Germinal center (tissue), 1 donor: ENCODE data around the gene CTPS2.
"Not testable (repeated sequence)": the region's sequence is repeated elsewhere in the genome, so short reads cannot be mapped to it uniquely, and the experiment has no call there.

ENCODE experiments used
- DNase-seq: peaks from one replicate; pipeline ENCODE4 v3.0.0; 2012; ENCODE audit warnings: mixed read lengths, low spot score

Gene CTPS2

GRCh38 chrX:16653424-16653823 lies 59.0 kb downstream of the CTPS2 start:
- no peak for DNase-seq

GRCh38 chrX:16651391-16652024 lies 61.0 kb downstream of the CTPS2 start:
- no peak for DNase-seq

GRCh38 chrX:16649858-16650257 lies 62.6 kb downstream of the CTPS2 start, which contains the start of gene S100G:
Gene S100G (plus strand): TSS chrX:16650158. CDS start chrX:16651007, 849 bp downstream.
- DNase-seq: no peak

- DNase-seq: no peak
These were observed 65.9 kb downstream of the CTPS2 start for GRCh38 chrX:16646366-16647138.

GRCh38 chrX:16643176-16643575 lies 69.3 kb downstream of the CTPS2 start:
- no peak for DNase-seq

GRCh38 chrX:16640823-16641222 lies 71.6 kb downstream of the CTPS2 start:
- no peak for DNase-seq

- DNase-seq: no peak
These were observed 72.5 kb downstream of the CTPS2 start for GRCh38 chrX:16639966-16640365.

GRCh38 chrX:16638533-16638932 lies 73.9 kb downstream of the CTPS2 start:
- DNase-seq: no peak

GRCh38 chrX:16635596-16635995 lies 76.9 kb downstream of the CTPS2 start:
- no peak for DNase-seq

GRCh38 chrX:16635040-16635439 lies 77.4 kb downstream of the CTPS2 start:
- no peak for DNase-seq

GRCh38 chrX:16633754-16634153 lies 78.7 kb downstream of the CTPS2 start:
- DNase-seq: no peak

- DNase-seq: no peak
These were observed 82.6 kb downstream of the CTPS2 start for GRCh38 chrX:16629909-16630308.

- DNase-seq: no peak
These were observed 83.4 kb downstream of the CTPS2 start for GRCh38 chrX:16628946-16629595.

GRCh38 chrX:16628511-16628910 lies 84.0 kb downstream of the CTPS2 start:
- DNase-seq: not testable (repeated sequence)

- DNase-seq: no peak
These were observed 93.4 kb downstream of the CTPS2 start for GRCh38 chrX:16619024-16619423.

GRCh38 chrX:16618422-16618821 lies 94.0 kb downstream of the CTPS2 start:
- no peak for DNase-seq

GRCh38 chrX:16617382-16617781 lies 95.1 kb downstream of the CTPS2 start:
- DNase-seq: no peak

GRCh38 chrX:16612257-16612897 lies 100.1 kb downstream of the CTPS2 start:
- DNase-seq: no peak

- not testable (repeated sequence) for DNase-seq
These were observed 101.8 kb downstream of the CTPS2 start for GRCh38 chrX:16610654-16611053.

GRCh38 chrX:16610121-16610621 lies 102.3 kb downstream of the CTPS2 start:
- DNase-seq: no peak

GRCh38 chrX:16606142-16606720 lies 106.2 kb downstream of the CTPS2 start:
- DNase-seq: no peak

GRCh38 chrX:16604337-16604736 lies 108.1 kb downstream of the CTPS2 start:
- DNase-seq: no peak
